GM12875 (cell line): ENCODE data around the gene TJAP1.

Source experiments
- H3K4me3 ChIP-seq: one replicate; pipeline ENCODE4 v1.5.1; 2011; ENCODE audit warnings: low read depth, low read length, control low read depth
- CTCF ChIP-seq: IDR thresholded peaks from 2 replicates; pipeline ENCODE4 v1.5.1; 2011; ENCODE audit warnings: low read depth, mild to moderate bottlenecking, control low read depth, inconsistent platforms, low read length, moderate library complexity, borderline replicate concordance; ENCODE audit not compliant: insufficient read depth

The TJAP1 gene

GRCh38 chr6:43445576-43445975 lies 31.8 kb upstream of the TJAP1 start:
- H3K4me3 ChIP-seq: no peak overlapping the region
- TF ChIP-seq CTCF: no peak

DNA sequence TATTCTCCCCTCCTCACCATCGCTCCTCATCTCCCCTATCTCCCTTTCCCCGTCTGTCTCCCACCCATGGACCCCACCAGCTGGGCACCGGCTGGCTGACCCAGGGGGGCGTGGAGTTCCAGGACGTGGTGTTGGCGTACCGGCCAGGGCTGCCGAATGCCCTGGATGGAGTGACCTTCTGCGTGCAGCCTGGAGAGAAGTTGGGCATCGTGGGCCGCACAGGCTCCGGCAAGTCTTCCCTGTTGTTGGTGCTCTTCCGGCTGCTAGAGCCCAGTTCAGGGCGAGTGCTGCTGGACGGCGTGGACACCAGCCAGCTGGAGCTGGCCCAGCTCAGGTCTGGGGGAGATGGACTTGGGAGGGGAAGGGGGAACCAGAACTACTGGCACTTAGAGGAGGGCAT lies 29.8 kb upstream of the TJAP1 start:
- no peak overlapping the region for H3K4me3 ChIP-seq
- TF ChIP-seq CTCF: no peak

DNA sequence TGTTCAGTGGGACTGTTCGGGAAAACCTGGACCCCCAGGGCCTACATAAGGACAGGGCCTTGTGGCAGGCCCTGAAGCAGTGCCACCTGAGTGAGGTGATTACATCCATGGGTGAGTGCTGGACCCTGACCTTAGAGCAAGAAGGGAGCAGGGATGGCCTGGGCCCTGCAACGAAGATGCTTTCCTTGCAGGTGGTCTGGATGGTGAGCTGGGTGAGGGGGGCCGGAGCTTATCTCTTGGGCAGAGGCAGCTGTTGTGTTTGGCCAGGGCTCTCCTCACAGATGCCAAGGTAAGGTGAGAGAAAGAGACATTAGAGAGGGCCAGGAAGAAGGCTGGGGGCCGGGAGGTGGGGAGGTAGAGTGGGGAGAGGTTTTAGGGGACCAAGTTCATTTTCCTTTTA lies 28.5 kb upstream of the TJAP1 start:
- no peak overlapping the region for H3K4me3 ChIP-seq
- TF ChIP-seq CTCF: no peak

GRCh38 chr6:43450699-43451131 lies 26.7 kb upstream of the TJAP1 start:
- TF ChIP-seq CTCF: no peak

GRCh38 chr6:43451348-43451747 lies 26.0 kb upstream of the TJAP1 start:
- TF ChIP-seq CTCF: no peak
- no peak overlapping the region for H3K4me3 ChIP-seq

More at GRCh38 chr6:43450699-43451131, 26.7 kb upstream of the TJAP1 start:
- no peak overlapping the region for H3K4me3 ChIP-seq

DNA sequence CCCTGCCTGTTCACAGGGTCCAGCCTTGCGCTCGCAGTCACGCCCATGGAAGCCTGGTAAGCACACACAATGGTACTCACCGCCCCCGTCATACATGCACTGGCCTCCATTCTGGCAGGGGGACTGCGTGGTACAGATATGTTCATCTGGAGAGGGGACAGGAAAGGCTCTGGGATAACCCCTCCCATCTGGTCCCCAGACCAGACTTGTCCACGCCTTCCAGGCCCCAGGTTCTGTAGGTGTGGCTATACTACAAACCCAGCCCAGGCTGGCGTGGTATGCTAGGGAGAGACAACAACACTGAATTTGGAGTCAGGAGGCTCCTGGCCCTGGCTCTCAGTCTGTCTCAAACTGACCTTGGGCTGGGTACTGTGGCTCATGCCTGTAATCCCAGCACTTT lies 25.4 kb upstream of the TJAP1 start:
- H3K4me3 ChIP-seq: no peak overlapping the region

More for the DNA sequence above, 25.4 kb upstream of the TJAP1 start:
- no peak for TF ChIP-seq CTCF
